ENCODE measurements around the gene FRY.

Gene FRY

DNA sequence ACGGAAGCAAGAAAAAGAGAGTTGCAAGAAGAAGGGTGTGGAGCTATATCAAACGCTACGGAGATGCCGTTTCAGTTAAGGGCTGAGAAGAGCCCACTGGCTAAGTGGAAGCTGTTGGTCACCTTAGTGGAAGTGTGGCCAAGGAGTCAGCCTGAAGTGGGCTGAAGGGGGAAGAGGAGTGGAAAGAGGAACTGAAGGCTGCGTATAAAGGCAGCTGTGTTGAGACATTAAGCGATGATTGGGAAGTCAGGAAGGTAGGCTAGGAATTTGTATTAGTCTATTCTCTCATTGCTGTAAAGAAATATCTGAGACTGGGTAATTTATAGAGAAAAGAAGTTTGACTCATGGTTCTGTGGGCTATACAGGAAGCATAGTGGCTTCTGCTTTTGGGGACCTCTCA is 14.1 kb upstream of the FRY start:
- DNase-seq: no peak

DNA sequence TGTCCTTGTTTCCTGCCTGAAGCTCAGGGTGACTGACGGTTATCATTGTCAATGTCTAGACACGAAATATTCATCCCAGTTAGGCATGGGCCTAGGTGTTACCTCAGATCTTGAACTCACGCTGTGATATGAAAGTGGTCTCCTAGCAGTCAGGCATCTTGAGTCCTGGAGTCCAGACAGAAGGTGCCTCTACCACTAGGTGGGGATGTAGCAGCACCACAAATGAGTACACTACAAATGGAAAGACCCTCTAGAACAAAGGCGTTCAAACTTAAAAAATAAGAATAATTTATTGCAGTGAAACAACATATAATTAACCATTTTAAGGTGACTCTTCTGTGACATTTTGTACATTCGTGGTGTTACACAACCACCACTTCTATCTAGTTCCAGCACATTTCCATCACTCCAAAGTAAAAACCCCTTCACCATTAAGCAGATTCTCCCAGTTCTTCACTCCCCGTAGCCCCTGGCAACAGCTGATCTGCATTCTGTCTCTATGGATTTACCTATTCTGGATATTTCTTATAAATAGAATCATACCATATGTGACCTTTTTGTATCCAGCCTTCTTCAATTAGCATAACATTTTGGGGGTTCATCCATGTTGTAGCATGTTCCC is 11.9 kb upstream of the FRY start:
- no peak for DNase-seq

GRCh38 chr13:32021785-32022184 is 9.8 kb upstream of the FRY start:
- DNase-seq: no peak

GRCh38 chr13:32022311-32022710 is 9.3 kb upstream of the FRY start:
- no peak for DNase-seq

GRCh38 chr13:32023096-32023495 is 8.5 kb upstream of the FRY start:
- no peak for DNase-seq

DNA sequence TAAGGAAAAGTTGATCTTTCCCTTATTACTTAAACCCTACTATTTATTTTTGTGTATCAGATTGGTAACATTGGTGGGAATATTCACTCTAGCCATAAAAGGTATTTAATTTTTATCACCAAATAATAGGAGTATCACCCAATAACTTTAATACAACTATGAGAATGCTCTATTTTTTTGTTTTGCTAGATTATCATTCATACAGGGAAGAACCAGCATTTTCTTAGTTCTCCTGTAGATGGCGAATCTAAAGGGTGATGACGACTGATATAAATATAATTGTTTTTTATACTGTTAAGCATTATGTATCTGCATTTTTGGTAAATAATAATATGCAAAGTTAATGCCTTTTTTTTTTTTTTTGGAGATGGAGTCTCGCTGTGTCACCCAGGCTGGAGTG is 7.9 kb upstream of the FRY start:
- DNase-seq: no peak

- DNase-seq: no peak
Observed at GRCh38 chr13:32024750-32025149, 6.8 kb upstream of the FRY start.

- DNase-seq: no peak
Observed at GRCh38 chr13:32025730-32026129, 5.8 kb upstream of the FRY start.

DNA sequence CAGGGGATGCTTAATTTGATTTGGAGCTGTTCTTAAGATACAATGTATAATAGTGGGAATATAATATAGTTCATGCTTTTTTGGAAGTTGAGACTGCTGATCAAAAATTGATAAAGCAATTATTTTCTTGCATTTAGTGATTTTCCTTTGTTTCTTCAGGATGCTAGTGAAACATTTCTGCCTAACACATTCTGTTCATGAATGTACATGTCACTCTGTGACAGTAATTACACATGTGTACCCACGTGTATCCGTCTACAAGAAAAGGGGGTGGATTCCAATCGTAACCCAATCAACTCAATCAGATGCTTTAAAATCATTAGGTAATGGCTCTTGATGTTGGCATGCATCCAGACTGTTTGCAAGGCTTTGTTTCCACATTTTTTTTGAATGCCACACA is 5.0 kb upstream of the FRY start:
- no peak for DNase-seq

- DNase-seq: no peak
Observed at GRCh38 chr13:32028711-32029110, 2.9 kb upstream of the FRY start.

DNA sequence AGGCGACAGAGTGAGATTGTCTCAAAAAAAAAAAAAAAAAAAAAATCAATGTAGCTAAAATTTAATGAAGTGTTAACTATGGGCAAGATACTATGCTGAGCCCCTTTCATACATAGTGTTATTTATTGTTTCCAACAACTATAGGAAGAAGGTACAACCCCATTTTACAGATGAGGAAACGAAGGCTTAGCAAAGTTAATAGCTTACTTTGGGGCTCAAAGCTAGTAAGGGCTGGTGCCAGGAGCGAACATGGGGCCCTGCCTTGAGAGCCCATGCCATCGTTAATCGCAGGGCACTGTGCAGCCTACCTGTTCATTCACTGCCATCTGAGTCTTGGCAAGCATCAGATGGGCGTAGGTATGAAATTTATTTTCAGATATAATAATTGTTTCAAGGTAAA is 1.9 kb upstream of the FRY start:
- DNase-seq: no peak

DNA sequence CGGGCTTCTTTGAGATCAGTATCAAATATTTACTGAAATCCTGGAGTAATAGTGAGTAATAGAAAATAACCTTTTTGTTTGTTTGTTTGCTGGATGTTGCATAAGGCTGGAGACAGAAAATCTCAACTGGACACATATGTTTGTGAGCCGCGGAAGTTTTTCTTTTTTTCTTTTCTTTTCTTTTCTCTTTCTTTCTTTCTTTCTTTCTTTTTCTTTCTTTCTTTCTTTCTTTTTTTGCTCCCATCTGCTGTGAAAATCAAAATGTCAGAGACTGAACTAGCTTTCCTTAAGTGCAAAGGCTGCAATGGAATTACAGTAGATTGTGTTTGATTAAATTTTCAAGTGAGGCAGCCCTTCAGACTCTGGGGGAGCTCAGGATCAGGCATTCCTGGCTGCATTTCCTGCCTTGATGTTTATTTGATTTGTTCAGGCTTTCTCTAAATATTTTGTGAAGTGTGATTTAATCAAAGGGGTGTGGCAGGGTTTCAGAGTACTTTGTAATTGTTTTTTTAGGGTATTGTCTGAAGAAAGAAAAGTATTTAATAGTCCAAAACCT is 319 bp downstream of the FRY start:
- no peak for DNase-seq

GRCh38 chr13:32032759-32033158 is 1.2 kb downstream of the FRY start:
- no peak for DNase-seq

- DNase-seq: no peak
Observed at GRCh38 chr13:32033744-32034143, 2.2 kb downstream of the FRY start.

- DNase-seq: no peak
Observed at GRCh38 chr13:32035716-32036115, 4.1 kb downstream of the FRY start.

DNA sequence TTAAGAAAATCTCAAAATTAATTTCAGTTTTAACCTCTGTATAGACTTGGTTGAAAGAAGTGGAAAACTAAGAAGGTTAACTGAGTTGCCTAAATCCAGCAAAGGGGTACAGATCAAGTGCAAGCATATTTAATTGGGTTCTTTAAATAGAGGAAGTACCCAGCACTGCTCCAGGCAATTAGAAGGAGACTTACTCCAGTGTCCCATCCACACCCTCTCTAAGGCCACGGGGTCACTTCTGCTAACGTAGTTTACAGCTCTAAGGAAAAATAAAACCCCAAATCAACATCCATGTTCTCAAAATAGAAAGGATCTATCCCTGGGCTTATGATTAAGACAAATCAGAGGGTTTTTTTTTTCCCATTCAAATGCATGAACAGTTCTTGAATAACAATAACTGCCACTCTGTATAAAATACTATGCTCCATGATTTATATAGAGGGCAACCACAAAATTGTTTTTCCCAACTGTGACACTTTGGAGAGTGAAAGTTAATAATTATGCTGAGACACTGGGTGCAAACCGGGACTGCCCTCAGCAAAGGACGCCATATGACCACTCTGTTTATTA is 4.6 kb downstream of the FRY start:
- no peak for DNase-seq

GRCh38 chr13:32036757-32037156 is 5.2 kb downstream of the FRY start:
- no peak for DNase-seq

DNA sequence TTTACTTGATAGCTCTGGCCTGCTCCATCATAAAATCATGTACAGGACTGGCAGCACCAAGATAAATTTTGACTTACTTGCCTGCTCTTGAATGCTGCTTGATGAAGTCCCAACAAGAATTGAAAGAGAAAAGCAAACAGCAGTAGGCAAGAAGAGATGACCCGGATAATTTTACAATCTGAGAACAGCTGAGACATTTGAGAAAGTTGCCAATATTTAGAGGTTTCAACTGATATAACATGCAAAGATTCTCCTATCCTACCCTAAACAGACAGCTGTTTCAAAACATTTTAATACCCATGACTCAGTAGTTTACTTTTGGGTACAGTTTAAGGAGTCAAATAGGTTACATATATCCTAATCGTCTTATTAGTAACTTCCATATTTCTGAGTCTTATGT is 5.9 kb downstream of the FRY start:
- no peak for DNase-seq

DNA sequence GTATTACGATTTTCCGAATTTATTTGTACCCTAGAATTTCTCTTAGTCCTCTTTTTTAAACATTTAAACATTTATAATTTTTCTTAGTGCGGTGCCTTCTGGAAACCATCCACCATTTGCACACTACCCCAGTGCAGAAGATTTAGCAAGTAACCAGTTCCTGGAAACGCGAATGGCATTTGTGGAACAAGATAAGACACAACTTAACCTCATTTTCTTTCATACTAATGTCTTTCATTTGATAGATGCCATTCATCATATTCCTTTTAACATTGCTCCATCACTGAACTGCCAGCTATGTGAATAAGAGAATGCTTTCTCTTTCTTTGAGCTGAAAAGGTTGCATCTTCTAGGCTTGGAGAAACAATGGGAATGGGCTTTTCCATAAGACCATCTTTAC is 6.8 kb downstream of the FRY start:
- DNase-seq: no peak

DNA sequence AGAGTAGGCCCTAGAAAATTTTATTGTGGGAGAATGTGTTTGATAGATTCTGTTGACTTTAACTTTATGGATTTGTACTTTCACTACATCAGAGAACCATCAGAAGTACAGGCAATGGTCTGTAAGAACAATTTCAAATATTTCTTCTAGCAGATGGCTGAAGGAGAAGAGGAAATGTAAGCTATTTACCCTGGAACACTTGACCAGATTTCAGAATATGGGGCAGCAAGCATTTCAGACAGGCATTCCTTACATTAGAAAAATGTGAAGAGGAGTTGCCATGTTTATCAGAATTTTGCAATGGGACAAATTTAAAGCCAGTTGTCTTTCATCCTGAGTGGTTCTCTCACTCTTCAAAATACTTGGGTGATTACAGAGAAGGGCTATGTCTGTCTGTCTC is 7.5 kb downstream of the FRY start:
- DNase-seq: no peak

- DNase-seq: no peak
Observed at GRCh38 chr13:32039528-32039927, 8.0 kb downstream of the FRY start.

DNA sequence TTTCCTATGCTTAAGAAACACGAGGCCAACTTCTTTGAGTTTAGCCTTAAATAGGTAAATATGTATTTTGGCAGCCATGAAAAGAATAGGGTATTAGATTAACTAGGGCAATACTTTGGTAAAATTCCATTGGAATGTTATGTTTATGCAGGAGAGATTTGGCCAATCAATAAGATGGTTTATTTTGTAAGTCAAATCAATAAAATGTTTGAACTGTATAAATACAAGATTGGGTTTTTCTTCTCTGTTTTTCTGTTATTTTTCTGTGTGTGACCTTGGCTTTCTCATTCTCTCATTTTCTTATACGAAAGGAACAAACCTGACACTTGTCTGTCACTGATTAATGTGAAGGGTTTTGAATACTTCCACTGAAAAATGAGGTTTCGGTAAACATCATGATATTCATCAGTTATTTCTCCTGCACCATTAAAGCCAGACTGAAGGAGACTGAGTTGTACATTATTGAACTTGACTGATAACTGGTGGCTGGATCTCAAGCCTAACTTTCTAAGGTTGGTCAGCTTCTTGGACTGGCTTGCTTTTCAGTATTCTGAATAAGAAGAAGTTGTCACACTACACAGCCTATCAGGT is 8.6 kb downstream of the FRY start:
- no peak for DNase-seq

DNA sequence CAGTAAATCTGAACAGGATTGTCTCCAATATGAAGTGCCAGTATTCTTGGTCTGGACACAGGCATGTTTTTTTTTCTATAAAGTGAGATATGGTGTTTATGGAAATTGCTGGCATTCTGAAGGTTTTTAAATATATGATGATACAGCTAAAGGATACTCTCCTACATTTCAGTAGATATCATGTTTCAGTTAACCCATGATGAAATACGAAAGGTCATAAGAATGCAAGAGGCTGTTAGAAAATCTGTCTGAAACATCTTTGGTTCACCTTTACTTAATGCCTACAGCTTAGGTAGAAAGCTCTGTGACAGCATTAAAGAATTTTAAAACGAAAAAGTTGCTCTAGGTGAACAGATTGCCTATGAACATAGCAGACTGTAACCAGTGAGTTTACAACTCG is 9.1 kb downstream of the FRY start:
- DNase-seq: no peak

DNA sequence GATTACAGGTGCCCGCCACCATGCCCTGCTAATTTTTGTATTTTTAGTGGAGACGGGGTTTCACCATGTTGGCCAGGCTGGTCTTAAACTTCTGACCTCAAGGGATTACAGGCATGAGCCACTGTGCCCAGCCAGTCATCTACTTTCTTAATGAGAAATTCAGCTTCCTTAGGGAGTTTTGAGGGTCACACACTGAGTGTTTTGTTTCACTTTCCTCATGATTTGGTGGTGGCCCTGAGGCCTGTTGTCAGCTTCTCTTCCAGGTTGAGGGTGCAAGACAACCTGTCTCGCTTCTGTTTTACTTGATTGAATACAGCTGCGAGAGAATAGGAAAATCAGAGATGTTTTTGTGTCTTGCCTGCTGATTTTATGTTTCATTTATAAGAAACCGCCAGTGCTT is 9.9 kb downstream of the FRY start:
- no peak for DNase-seq

DNA sequence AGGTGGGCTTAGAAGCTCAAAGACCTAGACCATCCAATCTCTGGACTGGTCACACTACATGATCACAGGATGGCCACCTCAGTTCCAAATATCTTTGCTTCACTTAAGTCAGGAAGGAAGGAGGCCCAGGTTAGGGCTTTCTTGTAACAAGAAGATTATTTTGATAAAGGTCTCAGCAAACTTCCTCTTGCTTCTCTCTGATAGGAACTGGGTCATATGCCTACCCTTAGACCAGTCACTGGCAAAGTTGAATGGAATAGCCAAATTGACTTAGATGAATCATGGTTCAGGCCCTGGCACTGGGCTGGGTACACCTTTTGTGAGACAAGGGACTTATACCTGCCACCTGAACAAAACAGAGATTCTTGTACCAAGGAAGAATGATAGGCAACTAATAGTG is 11.0 kb downstream of the FRY start:
- DNase-seq: no peak

Measured in NCI-H524 treated with DMSO at 0.1 percent for 48 hours (cell line).